Trophoblast cell (in vitro differentiated cells and primary cell): ENCODE results near the gene PRDM10.

ENCODE experiments used
- DNase-seq, 2 donors: peaks; one replicate each; pipeline ENCODE4 v3.0.0-alpha.2; 2016
- H2AFZ ChIP-seq: 2 replicates; pipeline ENCODE4 v1.6.1; 2013; ENCODE audit warnings: low read length, moderate library complexity, mild to moderate bottlenecking; ENCODE audit not compliant: insufficient read depth, poor library complexity
- H2AK5ac ChIP-seq: 2 replicates; pipeline ENCODE4 v1.6.1; 2013; ENCODE audit warnings: mild to moderate bottlenecking, low read length
- H2BK120ac ChIP-seq: 2 replicates; pipeline ENCODE4 v1.6.1; 2013; ENCODE audit warnings: low read length, mild to moderate bottlenecking, moderate library complexity; ENCODE audit not compliant: insufficient read depth, poor library complexity
- H2BK12ac ChIP-seq: 2 replicates; pipeline ENCODE4 v1.6.1; 2013; ENCODE audit warnings: mild to moderate bottlenecking, low read length, moderate library complexity
- H2BK5ac ChIP-seq: 2 replicates; pipeline ENCODE4 v1.6.1; 2013; ENCODE audit warnings: low read length, low read depth, moderate library complexity, mild to moderate bottlenecking; ENCODE audit not compliant: poor library complexity
- H3K14ac ChIP-seq: 2 replicates; pipeline ENCODE4 v1.6.1; 2013; ENCODE audit warnings: mild to moderate bottlenecking, low read length
- H3K18ac ChIP-seq: 2 replicates; pipeline ENCODE4 v1.6.1; 2013; ENCODE audit warnings: mild to moderate bottlenecking, low read length
- H3K23ac ChIP-seq: 2 replicates; pipeline ENCODE4 v1.6.1; 2013; ENCODE audit warnings: low read length
- H3K27ac ChIP-seq: 2 replicates; pipeline ENCODE4 v1.5.1; 2013; ENCODE audit warnings: low read depth, mild to moderate bottlenecking, inconsistent platforms, low read length, moderate library complexity
- H3K27me3 ChIP-seq: 2 replicates; pipeline ENCODE4 v1.6.1; 2013; ENCODE audit warnings: inconsistent platforms, mild to moderate bottlenecking, low read length, moderate library complexity; ENCODE audit not compliant: insufficient read depth
- H3K36me3 ChIP-seq, 2 experiments: 1 replicate in 1 of 2; 2 replicates in 1 of 2; pipeline ENCODE4 v1.6.1; 2013; ENCODE audit warnings: low read length in 2 of 2, mild to moderate bottlenecking in 2 of 2, moderate library complexity in 1 of 2; ENCODE audit not compliant: insufficient read depth in 2 of 2, control insufficient read depth in 1 of 2
- H3K4ac ChIP-seq: 2 replicates; pipeline ENCODE4 v1.6.1; 2013; ENCODE audit warnings: low read depth, mild to moderate bottlenecking, low read length, moderate library complexity
- H3K4me1 ChIP-seq, 2 experiments: 1 replicate in 1 of 2; 2 replicates in 1 of 2; pipeline ENCODE4 v1.6.1; 2013; ENCODE audit warnings: low read length in 2 of 2, mild to moderate bottlenecking in 2 of 2, moderate library complexity in 1 of 2; ENCODE audit not compliant: insufficient read depth in 2 of 2, control insufficient read depth in 1 of 2
- H3K4me2 ChIP-seq: 2 replicates; pipeline ENCODE4 v1.6.1; 2013; ENCODE audit warnings: inconsistent platforms, mild to moderate bottlenecking, low read length, moderate library complexity
- H3K4me3 ChIP-seq: 2 replicates; pipeline ENCODE4 v1.5.1; 2013; ENCODE audit warnings: mild to moderate bottlenecking, low read depth, low read length, inconsistent platforms
- H3K79me1 ChIP-seq: one replicate; pipeline ENCODE4 v1.6.1; 2013; ENCODE audit warnings: low read length
- H3K79me2 ChIP-seq: 2 replicates; pipeline ENCODE4 v1.6.1; 2013; ENCODE audit warnings: low read length, mild to moderate bottlenecking; ENCODE audit not compliant: control insufficient read depth, insufficient read depth, poor library complexity
- H3K9ac ChIP-seq: 2 replicates; pipeline ENCODE4 v1.6.1; 2013; ENCODE audit warnings: mild to moderate bottlenecking, low read length
- H3K9me3 ChIP-seq: 2 replicates; pipeline ENCODE4 v1.6.1; 2013; ENCODE audit warnings: low read depth, mild to moderate bottlenecking, control low read depth, inconsistent platforms, low read length; ENCODE audit not compliant: insufficient read depth
- H4K12ac ChIP-seq: 2 replicates; pipeline ENCODE4 v1.6.1; 2013; ENCODE audit warnings: low read depth, mild to moderate bottlenecking, low read length, moderate library complexity
- H4K8ac ChIP-seq: 2 replicates; pipeline ENCODE4 v1.6.1; 2013; ENCODE audit warnings: low read depth, mild to moderate bottlenecking, low read length, moderate library complexity
- H4K91ac ChIP-seq: one replicate; pipeline ENCODE4 v1.6.1; 2013; ENCODE audit warnings: low read depth, mild to moderate bottlenecking, low read length, moderate library complexity
- WGBS: extraction: QIAGEN DNeasy Blood & Tissue Kit; methylation state at CpG from one replicate; pipeline ENCODE4 v1.1.7; 2013; ENCODE audit warnings: missing lambda C conversion rate; ENCODE audit not compliant: insufficient read length, insufficient coverage; ENCODE audit errors: extremely low coverage; 5-methylcytosine and 5-hydroxymethylcytosine counted together

The PRDM10 gene

GRCh38 chr11:129987950-129988349 lies 14.7 kb downstream of the PRDM10 start:
- WGBS: no CpG with 5 or more reads among the region's 3 CpGs

GRCh38 chr11:129985823-129986222 lies 16.8 kb downstream of the PRDM10 start:
- DNase-seq: no peak
- Histone ChIP-seq H4K12ac (no peak overlapping the region), H3K79me2 (no peaks in the 10 kb centered on the region), H3K4ac (no peak overlapping the region), H4K91ac (no peak overlapping the region), H3K14ac (no peak overlapping the region), H3K36me3 (no peaks in the 10 kb centered on the region), H3K27ac (no peak overlapping the region), H3K9ac (no peak overlapping the region), H2AFZ (no peak overlapping the region), H2BK12ac (no peak overlapping the region), H3K4me2 (no peak overlapping the region), H3K27me3 (no peaks in the 10 kb centered on the region), H2BK120ac (no peak overlapping the region), H3K18ac (no peak overlapping the region), H3K79me1 (no peaks in the 10 kb centered on the region), H2AK5ac (no peak overlapping the region), H3K9me3 (peaks cover 2% of the 10 kb centered on the region), H4K8ac (no peak overlapping the region), H3K23ac (peak overlapping the region; percentile 11), H2BK5ac (no peak overlapping the region), H3K4me1 (no peaks in the 10 kb centered on the region), H3K4me3 (no peak overlapping the region)
- no CpG with 5 or more reads among the region's 3 CpGs for WGBS

More at GRCh38 chr11:129987950-129988349, 14.7 kb downstream of the PRDM10 start:
- Histone ChIP-seq H3K79me2 (no peaks in the 10 kb centered on the region), H4K12ac (no peak overlapping the region), H3K4me3 (no peak overlapping the region), H4K91ac (no peak overlapping the region), H3K18ac (no peak overlapping the region), H3K9ac (no peak overlapping the region), H3K14ac (no peak overlapping the region), H2BK12ac (no peak overlapping the region), H2BK5ac (no peak overlapping the region), H3K36me3 (no peaks in the 10 kb centered on the region), H4K8ac (no peak overlapping the region), H3K27ac (no peak overlapping the region), H3K9me3 (peaks cover 2% of the 10 kb centered on the region), H3K23ac (no peak overlapping the region), H2AFZ (no peak overlapping the region), H3K27me3 (no peaks in the 10 kb centered on the region), H2AK5ac (no peak overlapping the region), H3K4ac (no peak overlapping the region), H3K79me1 (no peaks in the 10 kb centered on the region), H2BK120ac (no peak overlapping the region), H3K4me2 (no peak overlapping the region), H3K4me1 (no peaks in the 10 kb centered on the region)
- DNase-seq: no peak

GRCh38 chr11:129980086-129980485 lies 22.5 kb downstream of the PRDM10 start:
- Histone ChIP-seq H2BK5ac (no peak overlapping the region), H3K79me1 (no peaks in the 10 kb centered on the region)
- WGBS: no CpG with 5 or more reads among the region's 8 CpGs

GRCh38 chr11:129979046-129979605 lies 23.5 kb downstream of the PRDM10 start:
- DNase-seq: no peak
- Histone ChIP-seq H4K8ac (no peak overlapping the region), H3K4me2 (no peak overlapping the region), H3K9me3 (peaks cover 2% of the 10 kb centered on the region), H2AFZ (no peak overlapping the region), H2BK120ac (no peak overlapping the region), H3K27me3 (no peaks in the 10 kb centered on the region), H3K4me1 (no peaks in the 10 kb centered on the region), H3K79me1 (no peaks in the 10 kb centered on the region), H3K27ac (no peak overlapping the region), H3K79me2 (no peaks in the 10 kb centered on the region), H3K4ac (no peak overlapping the region), H2BK5ac (no peak overlapping the region), H3K14ac (no peak overlapping the region), H2AK5ac (no peak overlapping the region), H3K23ac (no peak overlapping the region), H3K9ac (no peak overlapping the region), H3K4me3 (no peak overlapping the region), H3K18ac (no peak overlapping the region), H2BK12ac (no peak overlapping the region), H3K36me3 (peaks cover 0 to 2% of the 10 kb centered on the region in 2 experiments), H4K91ac (no peak overlapping the region), H4K12ac (no peak overlapping the region)
- WGBS: no CpG with 5 or more reads among the region's 7 CpGs

More at GRCh38 chr11:129980086-129980485, 22.5 kb downstream of the PRDM10 start:
- no peak overlapping the region for H3K4me3 ChIP-seq
- no peak overlapping the region for H2AFZ ChIP-seq
- no peak overlapping the region for H2AK5ac ChIP-seq
- no peak overlapping the region for H4K8ac ChIP-seq
- no peak overlapping the region for H3K4ac ChIP-seq
- no peak overlapping the region for H4K91ac ChIP-seq
- peaks cover 2% of the 10 kb centered on the region for H3K9me3 ChIP-seq
- no peak overlapping the region for H3K4me2 ChIP-seq
- no peaks in the 10 kb centered on the region for H3K79me2 ChIP-seq
- no peak overlapping the region for H3K9ac ChIP-seq
- no peaks in the 10 kb centered on the region for H3K27me3 ChIP-seq
- no peak for DNase-seq
- no peak overlapping the region for H3K23ac ChIP-seq
- H3K4me1 ChIP-seq: no peaks in the 10 kb centered on the region
- no peak overlapping the region for H3K27ac ChIP-seq
- peaks cover 0 to 2% of the 10 kb centered on the region in 2 experiments for H3K36me3 ChIP-seq
- no peak overlapping the region for H4K12ac ChIP-seq
- H2BK120ac ChIP-seq: no peak overlapping the region
- H3K18ac ChIP-seq: no peak overlapping the region
- H2BK12ac ChIP-seq: no peak overlapping the region
- no peak overlapping the region for H3K14ac ChIP-seq
